KOPT-K1 (cell line): ENCODE data around the gene BAK1.

ENCODE experiments used
- H3K27ac ChIP-seq: fragments of 200-600 bp; sonication (generic); 2 replicates; pipeline ENCODE4 v1.5.1; 2016; ENCODE audit warnings: antibody characterized with exemption, mild to moderate bottlenecking, low read depth, low read length; ENCODE audit not compliant: poor library complexity, severe bottlenecking
- H3K36me3 ChIP-seq: fragments of 200-600 bp; sonication (generic); 2 replicates; pipeline ENCODE4 v1.5.1; 2017; ENCODE audit warnings: antibody characterized with exemption, mild to moderate bottlenecking, low read length, moderate library complexity; ENCODE audit not compliant: insufficient read depth
- H3K9me3 ChIP-seq: fragments of 200-600 bp; sonication (generic); 2 replicates; pipeline ENCODE4 v1.5.1; 2017; ENCODE audit warnings: antibody characterized with exemption, low read length, mild to moderate bottlenecking; ENCODE audit not compliant: insufficient read depth, poor library complexity, severe bottlenecking

BAK1 gene

DNA sequence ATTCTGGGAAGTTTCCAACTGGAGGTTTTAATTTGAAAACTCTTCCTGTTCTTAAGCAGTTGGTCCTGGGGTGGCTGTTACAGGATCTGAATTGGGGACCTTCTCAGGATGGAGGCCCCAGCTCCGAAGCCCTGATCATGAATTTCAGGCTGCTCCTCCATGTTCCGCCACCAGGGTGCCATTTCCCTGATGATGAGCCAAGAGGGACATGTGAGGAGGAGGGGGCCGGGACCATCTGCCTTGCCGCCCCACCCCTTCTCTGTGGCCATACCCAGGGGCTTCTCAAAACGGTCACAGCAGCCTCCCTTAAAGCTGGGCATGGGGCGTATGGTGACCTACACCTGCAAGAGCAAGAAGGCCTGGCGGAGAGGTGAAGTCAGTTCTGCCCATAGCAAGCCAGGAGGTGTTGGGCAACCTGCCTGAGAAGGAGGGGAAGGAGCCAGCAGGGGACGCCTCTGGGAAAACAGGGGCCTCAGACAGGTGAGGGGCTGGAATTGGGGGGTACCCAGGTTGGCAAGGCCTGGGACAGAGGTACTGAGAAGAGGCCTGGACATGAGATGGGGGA lies 3.6 kb upstream of the BAK1 start:
- Histone ChIP-seq H3K9me3 (no peaks in the 10 kb centered on the region), H3K27ac (no peak overlapping the region), H3K36me3 (no peaks in the 10 kb centered on the region)

DNA sequence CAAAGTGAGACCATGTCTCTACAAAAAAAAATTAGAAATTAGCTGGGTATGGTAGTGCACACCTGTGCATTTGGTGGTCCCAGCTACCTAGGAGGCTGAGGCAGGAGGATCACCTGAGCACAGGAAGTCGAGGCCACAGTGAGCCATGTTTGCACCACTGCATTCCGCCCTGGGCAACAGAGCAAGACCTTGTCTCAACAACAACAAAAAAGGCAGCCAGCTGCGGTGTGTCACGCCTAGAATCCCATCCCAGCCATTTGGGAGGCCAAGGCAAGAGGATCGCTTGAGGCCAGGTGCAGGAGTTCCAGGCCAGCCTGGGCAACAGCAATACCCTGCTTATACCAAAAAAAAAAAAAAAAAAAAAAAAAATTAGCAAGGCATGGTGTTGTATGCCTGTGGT lies 1.1 kb upstream of the BAK1 start:
- no peaks in the 10 kb centered on the region for H3K9me3 ChIP-seq
- no peak overlapping the region for H3K27ac ChIP-seq
- peaks cover 17% of the 10 kb centered on the region for H3K36me3 ChIP-seq

DNA sequence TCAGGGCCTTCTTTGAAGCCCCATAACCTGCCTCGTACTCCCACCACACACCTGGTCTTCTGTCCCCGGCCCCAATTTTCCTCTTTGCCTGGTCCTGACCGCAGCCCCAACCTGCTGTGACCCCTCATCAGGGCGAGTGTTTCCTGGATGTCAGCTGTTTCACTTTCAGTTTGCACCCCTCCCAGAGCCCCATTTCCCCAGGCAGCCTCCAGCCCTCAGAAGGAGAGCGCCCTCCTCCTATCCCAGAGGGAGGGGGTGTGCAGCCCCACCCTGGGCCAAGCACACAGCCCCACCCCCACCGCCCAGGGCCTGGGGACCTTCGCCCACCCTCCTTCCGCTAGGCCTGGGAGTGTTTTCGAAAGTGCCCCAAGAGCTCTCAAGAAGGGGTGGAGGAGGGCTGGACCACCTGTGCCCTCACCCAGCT lies 1.5 kb downstream of the BAK1 start:
- peak overlapping the region; percentile 72 for H3K27ac ChIP-seq
- no peaks in the 10 kb centered on the region for H3K9me3 ChIP-seq
- peaks cover 41% of the 10 kb centered on the region for H3K36me3 ChIP-seq

GRCh38 chr6:33578164-33578563 lies 1.9 kb downstream of the BAK1 start:
- Histone ChIP-seq H3K9me3 (no peaks in the 10 kb centered on the region), H3K36me3 (peaks cover 44% of the 10 kb centered on the region), H3K27ac (peak overlapping the region; percentile 72)

GRCh38 chr6:33577718-33578117 lies 2.4 kb downstream of the BAK1 start:
- peak overlapping the region; percentile 72 for H3K27ac ChIP-seq
- no peaks in the 10 kb centered on the region for H3K9me3 ChIP-seq

GRCh38 chr6:33577106-33577535 lies 3.0 kb downstream of the BAK1 start:
- Histone ChIP-seq H3K36me3 (peaks cover 49% of the 10 kb centered on the region), H3K27ac (peak overlapping the region; percentile 72), H3K9me3 (no peaks in the 10 kb centered on the region)

More at GRCh38 chr6:33577718-33578117, 2.4 kb downstream of the BAK1 start:
- H3K36me3 ChIP-seq = peaks cover 44% of the 10 kb centered on the region

DNA sequence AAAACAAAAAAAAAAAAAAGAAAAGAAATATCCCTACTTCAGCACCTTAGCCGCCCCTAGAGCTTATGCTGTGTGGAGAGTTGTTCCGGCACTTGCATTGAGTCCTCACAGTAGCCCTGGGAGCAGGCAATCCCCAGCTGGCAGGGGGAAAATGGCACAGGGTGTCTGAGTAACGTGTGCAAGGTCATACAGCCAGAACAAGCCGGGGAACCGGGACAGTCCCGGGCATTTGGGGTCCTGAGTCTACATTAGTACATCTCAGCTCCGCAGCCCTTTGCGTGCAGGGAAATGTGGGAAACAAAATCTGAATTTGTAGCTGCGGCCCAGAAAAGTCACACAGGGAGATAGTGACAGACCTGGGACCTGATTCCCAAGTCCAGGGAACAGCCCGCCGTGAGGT lies 3.4 kb downstream of the BAK1 start:
- Histone ChIP-seq H3K27ac (no peak overlapping the region), H3K36me3 (peaks cover 54% of the 10 kb centered on the region), H3K9me3 (no peaks in the 10 kb centered on the region)

DNA sequence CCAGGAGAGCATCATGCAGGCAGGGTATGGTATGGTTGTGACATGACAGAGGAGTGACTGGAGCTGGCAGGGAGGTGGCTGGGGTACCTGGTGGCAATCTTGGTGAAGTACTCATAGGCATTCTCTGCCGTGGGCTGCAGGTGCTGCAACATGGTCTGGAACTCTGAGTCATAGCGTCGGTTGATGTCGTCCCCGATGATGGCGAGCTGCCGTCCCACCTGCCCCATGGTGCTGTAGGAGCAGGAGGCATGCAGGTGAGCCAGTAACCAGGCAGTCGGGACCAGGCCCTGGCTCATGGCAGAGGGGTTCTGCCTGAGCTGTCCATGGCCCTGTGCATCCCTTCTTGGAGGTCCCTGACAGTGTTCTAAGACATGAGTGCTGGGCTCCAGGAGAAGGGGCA lies 4.9 kb downstream of the BAK1 start:
- H3K9me3 ChIP-seq = no peaks in the 10 kb centered on the region
- H3K36me3 ChIP-seq = peaks cover 55% of the 10 kb centered on the region
- H3K27ac ChIP-seq = no peak overlapping the region

GRCh38 chr6:33571637-33572316 lies 8.3 kb downstream of the BAK1 start:
- peak overlapping the region; percentile 90 for H3K27ac ChIP-seq

DNA sequence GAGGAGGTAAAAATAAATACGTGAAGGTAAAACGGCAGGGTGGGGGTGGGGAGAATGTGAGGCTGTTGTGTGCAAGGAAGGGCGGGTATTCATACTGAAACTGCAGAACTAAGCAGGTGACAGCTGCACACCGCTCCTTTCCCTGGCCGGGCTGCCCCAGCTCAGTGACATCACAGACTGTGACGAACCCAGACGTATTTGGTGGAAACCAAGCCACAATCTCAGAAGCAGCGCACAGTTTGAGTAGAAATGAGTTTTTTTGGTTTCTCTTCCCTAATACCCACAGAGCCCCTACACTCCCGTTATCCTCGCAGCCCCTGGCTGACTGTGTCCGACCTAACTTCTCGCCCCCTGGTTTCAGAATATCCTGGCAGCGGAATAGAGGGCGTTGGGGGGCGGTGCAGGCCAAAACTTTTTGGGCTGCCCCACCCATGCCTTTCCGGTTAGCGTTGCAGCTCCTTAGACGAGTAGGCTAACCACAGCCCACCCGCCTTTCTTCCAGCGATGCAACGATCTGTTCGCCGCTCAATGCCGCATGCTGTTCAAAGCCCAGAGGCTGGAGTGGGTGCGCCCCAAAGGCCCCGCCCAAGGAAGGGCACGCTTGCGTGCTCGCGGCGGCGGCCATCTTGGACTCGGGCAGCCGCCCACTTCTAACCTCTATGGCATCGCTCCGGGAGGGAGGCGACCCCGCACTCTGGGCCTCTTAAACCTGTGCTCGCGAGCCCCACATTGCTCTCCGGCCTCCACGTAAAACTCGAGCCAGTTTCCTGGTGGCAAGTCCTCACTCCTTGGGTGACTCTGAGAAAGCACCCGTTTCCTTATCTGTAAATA lies 9.1 kb downstream of the BAK1 start:
- Histone ChIP-seq H3K27ac (peak overlapping the region; percentile 90), H3K36me3 (peaks cover 38% of the 10 kb centered on the region), H3K9me3 (no peaks in the 10 kb centered on the region)

More at GRCh38 chr6:33571637-33572316, 8.3 kb downstream of the BAK1 start:
- Histone ChIP-seq H3K9me3 (no peaks in the 10 kb centered on the region), H3K36me3 (peaks cover 43% of the 10 kb centered on the region)

DNA sequence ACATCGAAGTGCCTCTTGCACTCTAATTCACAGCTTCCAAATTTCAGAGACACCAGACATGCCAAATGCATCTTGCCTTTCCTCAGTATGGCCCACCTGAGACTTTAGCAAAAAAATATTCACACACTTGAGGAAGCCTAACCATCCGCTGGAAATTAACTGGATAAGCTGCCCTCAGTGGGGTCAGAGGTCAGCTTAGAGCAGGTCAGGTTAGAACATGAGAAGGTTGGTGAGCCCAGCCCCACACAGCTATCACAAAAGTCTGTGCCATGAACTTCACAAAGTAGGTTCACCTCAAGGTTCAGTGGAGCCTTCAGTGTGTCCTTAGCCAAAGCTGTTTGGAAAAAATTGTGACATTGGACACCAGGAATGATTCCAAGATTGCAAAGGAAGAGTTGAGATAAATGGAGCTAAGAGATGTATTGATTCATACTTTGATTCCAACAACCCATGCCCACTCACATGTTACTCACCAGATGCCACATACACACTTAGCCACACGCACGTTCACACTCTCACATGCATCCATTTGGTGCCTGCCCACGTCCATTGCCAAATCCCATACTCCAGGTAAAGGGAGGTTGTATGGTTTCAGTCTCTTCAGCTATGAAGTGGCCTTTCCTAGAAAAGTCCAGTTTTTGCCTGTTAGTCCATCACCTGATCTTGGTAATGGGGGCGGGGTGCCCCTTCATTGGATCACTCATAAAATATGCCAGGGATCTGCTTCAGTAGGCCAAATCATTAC lies 11.1 kb downstream of the BAK1 start:
- H3K36me3 ChIP-seq = peaks cover 17% of the 10 kb centered on the region
- no peak overlapping the region for H3K27ac ChIP-seq
- H3K9me3 ChIP-seq = no peaks in the 10 kb centered on the region

- Histone ChIP-seq H3K9me3 (no peaks in the 10 kb centered on the region), H3K27ac (no peak overlapping the region), H3K36me3 (peaks cover 10% of the 10 kb centered on the region; the same call in 1 of the 2 replicates)
Measured at GRCh38 chr6:33567836-33568235, 12.2 kb downstream of the BAK1 start.

DNA sequence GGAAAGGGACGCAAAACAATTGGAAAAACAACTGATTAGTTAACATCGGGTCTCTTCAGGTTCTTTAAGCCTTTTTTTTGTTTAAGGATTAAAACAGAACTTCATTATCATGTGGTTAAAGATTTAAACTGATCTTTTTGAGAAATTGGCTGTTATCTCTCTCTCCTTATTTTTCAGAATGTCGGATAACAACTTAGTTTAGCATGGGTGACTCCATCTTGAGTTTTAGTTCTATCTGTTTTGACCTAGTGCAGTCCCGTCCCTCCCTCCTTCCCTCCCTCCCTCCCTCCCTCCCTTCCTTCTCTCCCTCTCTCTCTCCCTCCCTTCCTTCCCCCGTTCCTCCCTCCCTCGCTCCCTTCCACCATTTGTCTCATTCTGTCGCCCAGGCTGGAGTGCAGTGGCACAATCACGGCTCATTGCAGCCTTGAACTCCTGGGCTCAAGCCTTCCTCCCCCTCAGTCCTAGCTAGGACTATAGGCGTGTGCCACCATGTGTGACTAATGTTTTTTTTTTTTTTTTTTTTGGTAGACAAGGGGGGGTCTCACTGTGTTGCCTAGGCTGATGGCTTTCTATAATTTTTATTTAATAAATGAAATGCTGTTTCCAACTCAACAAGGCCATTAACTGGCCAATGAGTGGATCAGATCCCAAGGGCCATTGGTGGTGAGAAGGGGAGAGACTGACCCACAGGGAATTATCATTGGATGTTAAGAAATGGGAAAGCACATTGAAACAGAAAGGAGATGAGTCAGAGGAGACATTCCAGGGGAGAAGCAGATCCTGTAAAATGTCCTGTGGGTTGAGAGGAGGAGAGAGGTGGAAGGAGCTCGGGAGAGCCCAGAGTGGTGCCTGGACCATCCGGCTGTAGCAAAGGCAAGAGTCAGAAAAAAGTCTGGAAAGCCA lies 13.6 kb downstream of the BAK1 start:
- no peaks in the 10 kb centered on the region for H3K36me3 ChIP-seq
- H3K27ac ChIP-seq = no peak overlapping the region
- H3K9me3 ChIP-seq = no peaks in the 10 kb centered on the region

GRCh38 chr6:33558801-33559200 lies 21.3 kb downstream of the BAK1 start:
- Histone ChIP-seq H3K36me3 (no peaks in the 10 kb centered on the region), H3K27ac (no peak overlapping the region), H3K9me3 (peaks cover 10% of the 10 kb centered on the region)
